ENCODE data around the gene DCAF12. TPM values are rescaled to one million over a fixed set of nuclear protein-coding genes. Genes with fewer than 3 reads are reported as not detected.

The DCAF12 gene
- total and polyA plus RNA-seq, 2 of the 8 experiments (the other 6 are each of a cell fraction or from before 2014, with no cell fraction given): 22.7 to 29.2 TPM

DNA sequence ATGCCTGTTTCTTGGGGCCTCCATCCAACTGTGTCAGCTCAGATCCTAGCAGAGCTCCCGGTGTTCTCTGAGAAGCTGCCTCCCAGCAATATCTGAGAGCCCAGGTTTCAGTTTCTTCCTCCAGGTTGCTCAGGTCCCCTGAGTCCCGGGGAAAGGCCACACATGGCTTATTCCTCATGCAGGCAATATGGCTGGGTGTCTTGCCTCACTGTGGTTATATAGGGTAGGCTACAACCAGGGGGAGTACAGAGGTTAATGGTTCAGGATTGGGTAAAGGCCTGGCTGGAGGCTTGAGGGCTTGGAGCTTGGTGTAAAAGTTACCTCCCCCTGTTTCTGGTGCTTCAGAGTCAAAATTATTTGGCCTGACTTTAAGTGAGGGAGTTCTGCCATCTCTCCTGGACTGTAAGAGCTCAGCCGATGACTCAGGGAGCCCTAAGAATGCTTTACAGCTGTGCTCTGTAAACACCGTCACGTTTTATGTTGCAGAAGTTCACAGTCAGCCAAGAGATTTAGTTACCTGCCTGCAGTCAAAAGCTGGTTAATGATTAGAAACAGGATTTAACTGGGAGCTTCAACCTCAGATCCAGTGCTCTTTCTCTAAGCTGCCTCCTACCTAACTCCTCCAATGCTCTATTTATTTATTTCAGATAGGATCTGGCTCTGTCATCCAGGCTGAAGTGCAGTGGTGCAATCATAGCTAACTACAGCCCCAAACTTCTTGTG lies 53.5 kb downstream of the DCAF12 start:
- Histone ChIP-seq H2AFZ (ENCODE audit: low read length) (peak overlapping the region; percentile 73), H3K36me3 (ENCODE audit: control insufficient read depth in 2 of 4, insufficient read depth in 4 of 4, low read length in 3 of 4) (no peaks in the 10 kb centered on the region), H3K4me3 (ENCODE audit: extremely low read depth in 1 of 4, insufficient read depth in 2 of 4, low read depth in 3 of 4, low read length in 4 of 4) (no peak overlapping the region), H2AK5ac (ENCODE audit: low read depth, low read length) (no peak overlapping the region; the same call in 1 of the 2 replicates), H3K9ac (replicated peaks in 1 of 4; ENCODE audit: extremely low read depth in 1 of 4, low read depth in 3 of 4, low read length in 3 of 4) (peak overlapping the region in 1 of 4 experiments; percentile 19; a peak in 1 of 7 replicates), H3K4ac (replicated peaks; ENCODE audit: insufficient read length, low read depth, low read length) (no peak overlapping the region), H3K23ac (ENCODE audit: insufficient read length) (no peak overlapping the region), H3K27me3 (replicated peaks in 1 of 4; ENCODE audit: control insufficient read depth in 3 of 4, extremely low read depth in 1 of 4, insufficient read depth in 3 of 4, low read length in 3 of 4) (no peaks in the 10 kb centered on the region), H2BK12ac (ENCODE audit: low read depth, low read length) (0 out of 2 replicates have a peak overlapping the region, but pooled peaks have one; percentile 0), H3K9me3 (ENCODE audit: insufficient read depth in 2 of 2, low read depth in 1 of 2, low read length in 1 of 2) (no peaks in the 10 kb centered on the region), H3K14ac (ENCODE audit: insufficient read length) (no peak overlapping the region), H2BK120ac (replicated peaks; ENCODE audit: low read depth, low read length) (peak overlapping the region; percentile 93), H4K5ac (ENCODE audit: insufficient read length, low read depth, low read length) (no peak overlapping the region), H3K79me1 (ENCODE audit: low read depth, low read length) (no peaks in the 10 kb centered on the region), H3K23me2 (ENCODE audit: low read depth, low read length) (no peaks in the 10 kb centered on the region), H3K56ac (replicated peaks; ENCODE audit: insufficient read length, low read depth, low read length) (no peak overlapping the region), H3K79me2 (ENCODE audit: control insufficient read depth in 1 of 2, insufficient read depth in 2 of 2, low read length in 2 of 2) (no peaks in the 10 kb centered on the region), H4K8ac (ENCODE audit: extremely low read depth, insufficient read depth, low read length) (peak overlapping the region; percentile 51; the same call in 1 of the 2 replicates), H3K27ac (ENCODE audit: low read depth, low read length) (peak overlapping the region; percentile 49), H2BK20ac (ENCODE audit: low read length) (peak overlapping the region; percentile 84), H4K91ac (replicated peaks; ENCODE audit: insufficient read length, low read length) (peak overlapping the region; percentile 75), H3K18ac (ENCODE audit: extremely low read depth, low read length) (peak overlapping the region; percentile 34; the same call in 1 of the 2 replicates), H2BK5ac (ENCODE audit: low read depth, low read length) (peak overlapping the region; percentile 64; the same call in 1 of the 2 replicates), H4K20me1 (replicated peaks in 1 of 2; ENCODE audit: control insufficient read depth in 1 of 2, insufficient read depth in 2 of 2, low read length in 2 of 2) (no peaks in the 10 kb centered on the region), H3K4me2 (ENCODE audit: insufficient read depth in 1 of 2, low read depth in 2 of 2, low read length in 2 of 2) (no peak overlapping the region; a peak in 1 of 4 replicates), H3K4me1 (replicated peaks in 1 of 4; ENCODE audit: control insufficient read depth in 3 of 4, insufficient read depth in 4 of 4, low read length in 3 of 4) (peaks cover 0 to 11% (median 5%) of the 10 kb centered on the region in 4 experiments; a peak in 5 of 7 replicates), H2BK15ac (ENCODE audit: low read length) (no peak overlapping the region)
- 84% methylated on average over 5 of the region's 5 CpGs; no CpG with 5 or more reads in 1 of the 2 experiments for WGBS, 2 experiments (ENCODE audit: extremely low coverage in 1 of 2, insufficient coverage in 1 of 2, insufficient read length in 1 of 2, insufficient replicate concordance in 2 of 2, low coverage in 1 of 2, low lambda C conversion rate in 2 of 2, missing lambda C conversion rate in 1 of 2)
- DNase-seq (ENCODE audit: low read depth in 1 of 2, low spot score in 2 of 2) (peak in 1 of 2 experiments; percentile 49), FAIRE-seq (no peak)
- CTCF ChIA-PET (ENCODE audit: partially characterized antibody): interaction anchor here (0.6 to 3.0 kb wide), 41 partner anchors 9 to 335 kb away, joined by 3 to 26 read pairs (median 4); no protein-coding TSS in a partner anchor
- POLR2A ChIA-PET (ENCODE audit: partially characterized antibody): interaction anchor here (0.6 to 2.9 kb wide), 9 partner anchors 9 to 260 kb away, joined by 3 to 27 read pairs (median 4); partner anchors contain the start of genes UBAP1 and UBAP2
- TF ChIP-seq ATF3 (IDR thresholded peaks at IDR 0.05; ENCODE audit: insufficient read depth, low read depth, low read length) (no peak), ASH2L (IDR thresholded peaks at IDR 0.05; ENCODE audit: low read length) (peak; percentile 30)
